MCF 10A (cell line): ENCODE measurements around the gene MICALL1. TPM values are rescaled to one million over a fixed set of nuclear protein-coding genes. Genes with fewer than 3 reads are reported as not detected.

Source experiments
- BruUV-seq: library from RNA; stranded (reverse); fragments of 400-500 nt; replicated peaks from 2 replicates; lab custom pipeline; 2021; lab: Mats Ljungman, UMichigan
- CTCF ChIA-PET: fragments of 300-600 bp; sonication (Branson Sonifier 250); formaldehyde crosslinking; extraction: SDS; loops from one replicate; lab custom pipeline; 2021; ENCODE audit warnings: antibody characterized with exemption, inconsistent platforms; lab: Yijun Ruan, JAX
- POLR2A ChIA-PET: fragments of 300-600, 350-650 bp; sonication (Branson Sonifier 250); formaldehyde crosslinking; extraction: SDS; loops from one replicate; lab custom pipeline; 2020; ENCODE audit warnings: antibody characterized with exemption, inconsistent platforms; lab: Yijun Ruan, JAX
- DNase-seq: peaks from one replicate; pipeline ENCODE4 v3.0.0-alpha.2; 2018; ENCODE audit not compliant: unreplicated experiment
- H3K27ac Mint-ChIP-seq: one replicate; pipeline ENCODE4 v1.8.0; 2022; ENCODE audit warnings: mild to moderate bottlenecking, low read depth, mixed read lengths; ENCODE audit not compliant: unreplicated experiment
- H3K27me3 Mint-ChIP-seq: one replicate; pipeline ENCODE4 v1.8.0; 2022; ENCODE audit warnings: mixed read lengths; ENCODE audit not compliant: insufficient read depth, unreplicated experiment
- H3K36me3 Mint-ChIP-seq: one replicate; pipeline ENCODE4 v1.8.0; 2022; ENCODE audit warnings: mild to moderate bottlenecking, moderate library complexity, mixed read lengths; ENCODE audit not compliant: insufficient read depth, unreplicated experiment
- H3K4me1 Mint-ChIP-seq: one replicate; pipeline ENCODE4 v1.8.0; 2022; ENCODE audit warnings: mixed read lengths; ENCODE audit not compliant: insufficient read depth, unreplicated experiment
- H3K4me3 Mint-ChIP-seq: one replicate; pipeline ENCODE4 v1.8.0; 2022; ENCODE audit warnings: mild to moderate bottlenecking, moderate library complexity, mixed read lengths; ENCODE audit not compliant: unreplicated experiment
- H3K9me3 Mint-ChIP-seq: one replicate; pipeline ENCODE4 v1.8.0; 2022; ENCODE audit warnings: mixed read lengths; ENCODE audit not compliant: unreplicated experiment
- intact Hi-C: fragments of 100-400 bp; cut with micrococcal nuclease; formaldehyde crosslinking; loops from 2 replicates; pipeline ENCODE4 v1.14.1; 2022
- total RNA-seq: library from RNA; stranded (reverse); gene quantifications from 2 replicates; pipeline ENCODE4 v1.2.3, GENCODE V29; 2022
- TF ChIP-seq, protein P1 (sequence below): fragments of 200-600 bp; IDR thresholded peaks from one replicate; pipeline ENCODE4 v1.8.0; 2022; ENCODE audit warnings: antibody characterized with exemption, mild to moderate bottlenecking; ENCODE audit not compliant: unreplicated experiment

Gene MICALL1
- total RNA-seq, 1 experiment from 2014 or later = 165 TPM

DNA sequence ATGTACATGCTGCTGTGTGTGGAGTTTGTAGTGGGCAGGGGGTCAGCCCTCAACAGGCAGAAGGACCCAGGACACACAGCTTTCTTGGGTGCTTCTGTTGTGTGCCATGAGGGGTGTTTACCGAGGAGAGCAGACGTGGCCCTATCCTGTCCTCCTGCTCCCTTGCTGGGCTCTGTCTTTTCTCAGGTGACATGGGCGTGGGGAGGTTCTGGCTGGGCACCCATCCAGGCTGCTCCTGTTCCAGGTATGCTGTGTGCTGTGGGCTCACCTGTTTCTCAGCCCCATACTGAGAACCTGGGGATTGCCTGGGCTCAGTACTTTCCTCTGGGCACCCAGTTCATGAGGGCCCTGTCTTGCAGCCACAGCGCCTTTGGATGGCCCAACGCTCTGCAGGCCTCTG is 23.3 kb downstream of the MICALL1 start:
- H3K4me3 Mint-ChIP-seq = no peak overlapping the region
- POLR2A ChIA-PET = interaction anchor here (1.2 to 1.3 kb wide), 2 partner anchors 24 to 42 kb away, joined by 4 to 6 read pairs; partner anchors contain the start of gene MICALL1
- intact Hi-C loops = no loop called here
- TF ChIP-seq, protein P1, sequence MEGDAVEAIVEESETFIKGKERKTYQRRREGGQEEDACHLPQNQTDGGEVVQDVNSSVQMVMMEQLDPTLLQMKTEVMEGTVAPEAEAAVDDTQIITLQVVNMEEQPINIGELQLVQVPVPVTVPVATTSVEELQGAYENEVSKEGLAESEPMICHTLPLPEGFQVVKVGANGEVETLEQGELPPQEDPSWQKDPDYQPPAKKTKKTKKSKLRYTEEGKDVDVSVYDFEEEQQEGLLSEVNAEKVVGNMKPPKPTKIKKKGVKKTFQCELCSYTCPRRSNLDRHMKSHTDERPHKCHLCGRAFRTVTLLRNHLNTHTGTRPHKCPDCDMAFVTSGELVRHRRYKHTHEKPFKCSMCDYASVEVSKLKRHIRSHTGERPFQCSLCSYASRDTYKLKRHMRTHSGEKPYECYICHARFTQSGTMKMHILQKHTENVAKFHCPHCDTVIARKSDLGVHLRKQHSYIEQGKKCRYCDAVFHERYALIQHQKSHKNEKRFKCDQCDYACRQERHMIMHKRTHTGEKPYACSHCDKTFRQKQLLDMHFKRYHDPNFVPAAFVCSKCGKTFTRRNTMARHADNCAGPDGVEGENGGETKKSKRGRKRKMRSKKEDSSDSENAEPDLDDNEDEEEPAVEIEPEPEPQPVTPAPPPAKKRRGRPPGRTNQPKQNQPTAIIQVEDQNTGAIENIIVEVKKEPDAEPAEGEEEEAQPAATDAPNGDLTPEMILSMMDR = no peak
- DNase-seq = no peak
- BruUV-seq = no TSS peak
- CTCF ChIA-PET = no interaction called here
- no peaks in the 10 kb centered on the region for H3K9me3 Mint-ChIP-seq
- H3K27ac Mint-ChIP-seq = no peak overlapping the region
- H3K4me1 Mint-ChIP-seq = peaks cover 22% of the 10 kb centered on the region
- no peaks in the 10 kb centered on the region for H3K27me3 Mint-ChIP-seq
- peaks cover 85% of the 10 kb centered on the region for H3K36me3 Mint-ChIP-seq

DNA sequence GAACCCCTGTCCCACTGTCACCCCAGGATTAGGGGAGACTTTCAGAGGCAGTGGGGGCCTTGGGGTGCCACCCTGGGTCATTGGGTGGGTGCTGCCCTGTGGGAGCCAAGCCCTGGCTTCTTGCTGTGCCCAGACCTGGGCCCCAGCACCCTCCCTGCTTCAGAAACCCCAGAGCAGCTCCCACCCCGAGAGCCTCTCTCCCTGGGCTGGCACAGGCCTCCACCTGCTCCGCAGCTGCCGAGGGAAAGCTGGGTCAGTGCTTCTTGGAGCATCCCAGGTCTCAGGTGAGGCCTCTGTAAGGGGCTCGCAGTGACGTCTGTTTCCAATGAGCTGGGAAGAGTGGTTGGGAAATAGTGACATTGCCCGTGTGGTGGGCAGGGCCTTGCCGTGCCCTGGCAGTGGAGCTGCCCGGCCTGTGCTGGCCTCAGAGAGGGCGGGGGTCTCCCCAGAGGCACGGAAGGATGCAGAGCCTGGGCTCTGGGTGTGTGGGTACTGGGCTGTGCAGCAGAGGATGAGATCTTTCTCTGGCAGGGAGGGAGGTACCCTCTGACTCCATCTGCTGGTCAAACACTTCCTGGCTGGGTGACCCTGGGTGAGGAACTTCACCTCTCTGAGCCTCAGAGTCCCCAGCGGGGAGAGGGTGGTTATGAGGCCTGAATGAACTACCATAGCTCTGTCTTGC is 24.3 kb downstream of the MICALL1 start:
- intact Hi-C loops = loop anchor here (1.0 kb wide), 1 partner anchor 113 kb away; no protein-coding TSS in a partner anchor
- peaks cover 22% of the 10 kb centered on the region for H3K4me1 Mint-ChIP-seq
- DNase-seq = peak; percentile 41
- H3K27me3 Mint-ChIP-seq = no peaks in the 10 kb centered on the region
- peaks cover 93% of the 10 kb centered on the region for H3K36me3 Mint-ChIP-seq
- POLR2A ChIA-PET = interaction anchor here (0.7 to 4.7 kb wide), 6 partner anchors 9 to 43 kb away, joined by 3 to 34 read pairs (median 4); partner anchors contain the start of gene MICALL1
- H3K9me3 Mint-ChIP-seq = no peaks in the 10 kb centered on the region
- no peak overlapping the region for H3K27ac Mint-ChIP-seq
- H3K4me3 Mint-ChIP-seq = no peak overlapping the region
- TF ChIP-seq, protein P1 = peak; percentile 32
- CTCF ChIA-PET = interaction anchor here (0.6 to 4.6 kb wide), 9 partner anchors 16 to 67 kb away, joined by 3 to 22 read pairs (median 4); partner anchors contain the start of genes C22orf23, MICALL1 and POLR2F
- BruUV-seq = no TSS peak

DNA sequence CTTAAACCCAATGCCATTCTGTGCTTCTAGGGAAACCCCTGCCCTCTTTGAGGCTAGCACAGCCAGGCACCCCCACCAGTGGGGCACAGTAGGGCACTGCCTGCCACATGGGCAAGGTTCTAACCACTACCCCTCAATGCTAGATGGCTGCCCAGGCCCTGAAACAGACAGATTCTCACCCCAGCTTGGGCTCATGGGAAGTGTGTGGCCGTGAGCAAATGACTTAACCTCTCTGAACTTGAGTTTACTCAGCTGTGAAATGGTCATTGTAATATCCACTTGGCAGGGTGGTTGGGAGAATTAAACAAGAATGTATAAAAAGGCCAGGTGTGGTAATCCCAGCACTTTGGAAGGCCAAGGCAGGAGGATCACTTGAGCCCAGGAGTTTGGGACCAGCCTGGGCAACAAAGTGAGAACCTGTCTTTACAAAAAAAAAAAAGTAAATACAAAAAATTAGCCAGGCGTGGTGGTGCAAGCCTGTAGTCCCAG is 24.9 kb downstream of the MICALL1 start:
- no TSS peak for BruUV-seq
- intact Hi-C loops = loop anchor here (1.0 kb wide), 1 partner anchor 114 kb away; no protein-coding TSS in a partner anchor
- CTCF ChIA-PET = interaction anchor here (0.7 to 4.6 kb wide), 10 partner anchors 19 to 181 kb away, joined by 3 to 22 read pairs (median 4); partner anchors contain the start of genes C22orf23, MICALL1 and POLR2F
- H3K36me3 Mint-ChIP-seq = peaks cover 93% of the 10 kb centered on the region
- POLR2A ChIA-PET = interaction anchor here (1.1 to 4.7 kb wide), 5 partner anchors 13 to 44 kb away, joined by 3 to 34 read pairs (median 4); partner anchors contain the start of gene MICALL1
- H3K4me3 Mint-ChIP-seq = no peak overlapping the region
- no peak for DNase-seq
- no peaks in the 10 kb centered on the region for H3K9me3 Mint-ChIP-seq
- peaks cover 22% of the 10 kb centered on the region for H3K4me1 Mint-ChIP-seq
- H3K27me3 Mint-ChIP-seq = no peaks in the 10 kb centered on the region
- TF ChIP-seq, protein P1 = no peak
- H3K27ac Mint-ChIP-seq = no peak overlapping the region

DNA sequence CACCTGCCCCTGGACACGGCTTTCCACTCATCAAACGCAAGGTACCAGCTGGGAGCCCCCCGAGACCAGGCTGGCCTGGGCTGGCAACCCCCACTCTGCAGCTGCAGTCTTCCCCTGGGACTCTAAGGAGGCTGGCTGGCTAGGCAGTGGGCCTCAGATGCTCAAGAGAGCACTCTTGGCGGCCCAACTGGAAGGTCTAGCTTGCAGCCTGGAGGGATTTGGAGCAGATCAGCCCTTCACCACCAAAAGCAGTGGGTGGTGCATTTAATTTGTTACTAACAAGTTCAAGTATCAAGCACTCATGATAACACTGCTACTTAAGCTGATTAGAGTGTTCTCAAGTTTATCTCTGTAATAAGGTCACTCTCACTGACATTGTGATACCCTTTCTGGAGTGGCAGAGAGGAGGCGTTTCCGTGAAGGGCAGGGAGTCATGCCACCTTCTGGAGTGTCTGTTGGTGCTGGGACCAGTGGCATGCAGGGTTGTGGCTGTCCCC is 25.8 kb downstream of the MICALL1 start:
- POLR2A ChIA-PET = interaction anchor here (1.4 to 4.7 kb wide), 3 partner anchors 23 to 35 kb away, joined by 3 to 34 read pairs (median 23); partner anchors contain the start of gene MICALL1
- peaks cover 94% of the 10 kb centered on the region for H3K36me3 Mint-ChIP-seq

More for the DNA sequence above, 25.8 kb downstream of the MICALL1 start:
- no peak overlapping the region for H3K4me3 Mint-ChIP-seq
- H3K9me3 Mint-ChIP-seq = no peaks in the 10 kb centered on the region
- CTCF ChIA-PET = interaction anchor here (0.9 to 4.6 kb wide), 11 partner anchors 10 to 749 kb away, joined by 3 to 22 read pairs (median 5); partner anchors contain the start of gene MICALL1
- H3K27ac Mint-ChIP-seq = no peak overlapping the region
- no peak for DNase-seq
- no TSS peak for BruUV-seq
- TF ChIP-seq, protein P1 = no peak
- H3K27me3 Mint-ChIP-seq = no peaks in the 10 kb centered on the region
- H3K4me1 Mint-ChIP-seq = peaks cover 22% of the 10 kb centered on the region
- intact Hi-C loops = no loop called here
